NK-92 treated with Interleukin-12 subunit alpha and Interleukin-12 subunit beta, amount 100 ng/mL, for 24 hours (cell line): ENCODE data around the gene COMTD1.

Experiments
- DNase-seq: peaks from one replicate; lab custom pipeline; 2025; lab: John Stamatoyannopoulos, UW

COMTD1 gene

GRCh38 chr10:75245354-75246250, 9.8 kb upstream of the COMTD1 start:
- DNase-seq = no peak

GRCh38 chr10:75244487-75245353, 9.0 kb upstream of the COMTD1 start:
- no peak for DNase-seq

DNA sequence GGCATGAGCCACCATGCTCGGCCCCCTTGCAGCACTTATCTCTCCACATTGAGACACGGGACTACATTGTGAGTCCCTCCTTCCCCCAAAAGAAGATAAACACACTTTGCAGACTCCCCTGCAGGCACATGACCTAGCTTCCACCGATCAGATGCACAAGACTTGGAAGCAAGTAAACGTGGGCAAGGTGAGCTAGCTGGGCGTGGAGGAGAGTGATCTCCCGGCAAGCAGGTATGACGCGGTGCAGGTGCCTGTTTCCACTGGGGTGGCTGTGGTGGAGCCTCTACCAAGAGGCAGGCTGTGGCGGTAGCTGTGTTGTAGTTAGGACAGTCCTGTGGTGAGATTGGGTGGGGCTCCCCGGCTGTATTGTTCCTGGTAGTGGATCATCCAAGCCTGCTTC, 7.7 kb upstream of the COMTD1 start:
- DNase-seq = no peak

DNA sequence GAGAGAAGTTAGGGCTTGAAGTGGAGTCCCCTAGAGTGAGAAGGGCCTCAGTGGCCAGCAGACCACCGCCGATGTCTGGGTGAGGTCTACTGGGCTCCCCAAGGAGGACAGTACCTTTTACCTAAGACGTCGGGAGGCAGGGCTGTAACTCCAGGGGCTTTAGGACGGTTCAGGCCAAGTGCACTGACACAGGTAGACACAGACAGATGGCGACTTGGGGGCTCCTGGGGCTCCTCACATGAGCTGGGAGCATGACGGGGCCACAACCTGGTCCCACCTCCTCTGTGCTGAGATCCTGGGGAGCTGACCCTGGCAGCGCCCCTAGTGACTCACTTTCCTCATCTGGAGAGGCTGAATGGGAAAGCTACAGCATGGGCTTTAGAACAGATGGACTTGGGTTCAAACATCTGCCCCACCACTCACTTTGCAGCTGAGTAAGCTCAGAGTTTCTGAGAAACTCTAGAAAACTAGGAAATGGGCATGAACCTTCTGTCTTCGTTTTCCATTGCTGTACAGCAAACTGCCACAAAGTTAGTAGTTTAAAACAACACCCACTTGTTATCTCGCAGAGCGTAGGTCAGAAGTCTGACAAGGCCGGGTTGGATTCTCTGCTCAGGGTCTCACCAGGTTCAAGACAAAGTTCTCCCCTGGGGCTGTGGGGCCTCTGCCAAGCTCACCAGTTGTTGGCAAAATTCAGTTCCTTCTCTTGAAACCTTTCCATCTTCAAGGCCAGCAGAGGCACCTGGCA, 4.7 kb upstream of the COMTD1 start:
- no peak for DNase-seq

GRCh38 chr10:75239096-75239790, 3.5 kb upstream of the COMTD1 start:
- DNase-seq = no peak

DNA sequence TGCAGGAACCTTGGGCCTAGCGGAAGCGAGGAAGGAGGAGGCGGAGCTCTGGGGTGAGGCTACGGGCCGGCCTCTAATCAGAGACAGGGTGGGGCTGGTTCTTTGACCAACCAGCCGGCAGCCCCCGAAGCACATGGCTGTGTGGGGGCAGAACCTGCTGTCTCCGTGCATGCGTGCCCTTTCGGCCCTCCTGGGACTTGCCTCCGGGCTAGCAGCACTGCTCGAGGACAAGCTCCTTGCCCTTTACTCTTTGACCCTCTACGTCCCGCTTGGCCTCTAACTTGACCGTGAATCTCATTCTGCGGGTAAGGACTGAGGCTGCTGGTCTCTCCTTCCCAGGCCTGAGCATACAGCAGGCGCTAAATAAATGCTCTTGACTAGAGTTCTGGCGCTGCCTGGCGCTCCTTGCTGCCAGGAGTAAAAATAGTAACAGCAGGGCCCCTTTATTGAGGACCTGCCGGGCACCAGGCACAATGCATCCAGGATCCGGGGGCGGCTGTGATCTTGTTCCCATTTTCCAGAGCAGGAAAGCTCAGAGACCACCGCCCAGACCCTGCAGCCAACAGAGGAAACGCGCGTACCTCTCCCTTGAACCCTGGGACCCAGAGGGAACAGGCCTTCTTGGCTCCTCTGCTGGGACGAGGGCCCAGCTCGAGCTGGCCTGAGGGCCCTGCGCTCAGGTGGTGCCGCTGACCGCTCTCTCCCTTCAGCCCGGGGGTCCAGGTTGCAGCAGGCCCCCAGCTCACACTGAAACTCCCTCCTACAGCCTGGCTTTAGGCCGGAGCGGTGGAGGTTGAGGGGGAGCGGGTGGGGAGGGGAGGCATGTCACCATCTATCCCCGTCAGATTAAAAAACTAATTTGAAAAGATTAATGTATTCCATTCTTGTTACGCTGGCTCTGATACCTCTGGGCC, 2.7 kb upstream of the COMTD1 start:
- DNase-seq = no peak

DNA sequence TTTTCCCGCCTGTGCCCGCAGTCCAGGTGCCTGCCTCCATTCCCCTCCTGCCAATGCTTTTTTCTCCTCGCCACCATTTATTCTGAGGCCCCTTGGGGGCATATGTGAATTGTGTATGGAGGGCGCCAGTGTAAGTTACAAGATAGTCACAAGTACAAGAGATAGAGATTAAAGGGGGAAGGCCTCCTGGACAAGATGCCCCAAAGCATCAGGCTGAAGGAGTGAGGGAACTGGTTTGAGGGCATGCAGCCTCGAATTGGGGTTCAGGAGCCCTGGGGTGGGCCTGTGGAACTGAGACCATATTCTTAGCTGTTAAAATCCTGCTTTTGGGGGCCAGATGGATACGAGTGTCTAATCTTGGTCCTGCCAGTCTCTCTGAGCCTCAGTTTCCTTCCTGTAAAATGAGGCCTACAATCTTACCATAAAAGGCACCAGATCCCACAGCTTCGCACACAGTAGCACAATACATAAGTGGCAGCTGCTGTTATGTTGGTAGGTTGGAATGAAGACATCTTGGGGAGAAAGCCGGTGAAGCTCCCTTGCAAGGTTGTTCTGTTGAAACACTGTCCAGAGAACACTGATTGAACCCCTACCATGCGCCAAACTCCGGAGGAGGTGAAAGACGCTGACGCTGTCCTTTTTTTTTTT, 545 bp upstream of the COMTD1 start:
- DNase-seq = no peak

DNA sequence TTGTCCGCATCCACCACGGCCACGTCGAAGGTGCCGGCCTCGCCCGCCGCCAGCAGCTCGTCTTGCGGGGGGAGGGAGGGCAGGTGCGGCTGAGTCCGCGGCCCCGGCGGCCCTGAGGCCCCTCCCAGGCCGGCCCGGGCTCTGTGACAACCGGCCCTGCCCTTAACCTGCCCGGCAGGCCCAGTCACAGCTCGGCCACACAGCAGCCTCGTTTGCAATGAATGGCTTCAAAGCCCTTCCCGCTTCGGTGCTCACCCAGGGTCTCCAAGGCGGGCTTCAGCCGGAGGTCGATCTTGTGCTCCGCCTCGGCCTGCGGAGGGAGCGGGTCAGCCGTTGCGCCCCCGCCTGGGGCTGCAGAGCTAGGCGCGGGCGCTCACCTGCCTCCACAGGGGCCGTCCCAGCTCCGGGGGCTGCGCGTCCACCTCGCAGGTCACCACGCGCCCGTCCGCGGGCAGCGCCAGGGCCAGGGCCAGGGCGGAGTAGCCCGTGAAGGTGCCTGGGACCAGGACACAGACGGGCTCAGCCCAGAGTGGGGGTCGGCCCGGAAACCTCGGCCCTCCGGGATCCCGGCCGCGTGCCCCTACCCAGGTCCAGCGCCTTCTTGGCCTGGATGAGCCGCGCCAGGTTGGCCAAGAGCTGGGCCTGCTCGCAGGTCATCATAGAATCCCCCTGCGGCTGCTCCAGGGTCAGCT, 928 bp downstream of the COMTD1 start:
- DNase-seq = no peak

GRCh38 chr10:75234017-75234682, 1.6 kb downstream of the COMTD1 start:
- peak; percentile 84 for DNase-seq

DNA sequence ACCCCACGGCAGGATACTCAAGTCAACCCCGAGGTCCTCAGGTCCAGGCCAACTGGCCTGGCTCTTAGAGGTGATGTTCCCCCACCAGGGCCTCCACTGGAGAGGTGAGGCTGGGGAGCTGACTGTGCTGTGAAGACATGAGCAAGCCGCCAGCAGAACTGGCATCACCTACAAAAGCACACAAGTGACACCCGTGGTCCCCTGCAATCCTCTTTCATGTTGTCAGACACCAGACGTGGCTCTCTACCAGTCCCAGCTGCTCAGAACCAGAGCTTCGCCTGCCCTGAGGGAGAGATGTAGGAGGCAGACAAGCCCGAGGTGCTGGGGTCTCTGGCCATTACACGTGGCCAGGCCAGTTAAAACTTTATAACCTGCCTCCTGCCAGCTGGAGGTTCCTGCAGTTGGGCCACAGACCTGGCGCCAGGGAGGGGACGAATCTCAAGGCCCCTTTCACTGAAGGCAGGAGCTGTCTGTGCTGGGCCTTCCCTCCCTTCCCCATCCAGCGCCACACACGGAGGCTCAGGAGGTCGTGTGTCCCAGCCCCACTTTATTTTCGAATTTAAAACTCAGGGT, 2.2 kb downstream of the COMTD1 start:
- no peak for DNase-seq

GRCh38 chr10:75231672-75232581, 3.8 kb downstream of the COMTD1 start:
- DNase-seq = no peak

DNA sequence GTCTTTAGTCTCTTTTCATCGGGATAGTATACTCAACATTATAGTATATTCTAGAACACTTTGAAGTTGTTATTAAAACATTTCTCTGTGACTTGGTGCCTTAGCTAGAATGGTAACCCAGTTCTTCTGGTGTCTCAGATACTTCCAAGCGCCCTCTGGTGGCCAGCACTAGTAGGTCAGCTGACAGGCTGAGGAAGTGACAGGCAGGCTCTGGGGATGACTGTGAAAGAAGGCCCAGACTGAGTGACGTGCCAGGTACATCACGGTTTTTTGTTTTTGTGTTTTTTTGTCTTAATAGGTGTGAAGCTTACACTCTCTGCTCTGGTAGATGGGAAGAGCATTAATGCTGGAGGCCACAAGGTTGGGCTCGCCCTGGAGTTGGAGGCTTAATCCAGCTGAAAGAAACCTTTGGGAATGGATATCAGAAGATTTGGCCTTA, 5.1 kb downstream of the COMTD1 start:
- DNase-seq = peak; percentile 75

DNA sequence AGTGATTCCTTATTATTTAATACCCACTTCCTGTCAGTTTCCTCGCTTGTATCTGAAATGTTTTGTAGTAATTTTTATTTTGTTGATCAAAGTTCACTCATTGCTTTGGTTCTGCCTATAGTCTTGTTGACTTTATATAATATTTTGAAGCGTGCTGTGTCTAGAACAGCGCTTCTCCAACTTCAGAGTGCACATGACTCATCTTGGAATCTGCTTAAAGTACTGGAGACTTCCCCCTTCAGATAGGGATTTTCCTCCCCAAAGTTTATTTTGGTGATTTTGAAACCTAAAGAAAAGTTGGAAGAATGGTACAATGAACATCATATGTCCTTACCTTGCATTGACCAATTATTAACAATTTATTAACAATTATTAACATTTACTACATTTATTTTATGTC, 5.8 kb downstream of the COMTD1 start:
- no peak for DNase-seq

- no peak for DNase-seq
Observed at GRCh38 chr10:75228834-75229233, 6.9 kb downstream of the COMTD1 start.

DNA sequence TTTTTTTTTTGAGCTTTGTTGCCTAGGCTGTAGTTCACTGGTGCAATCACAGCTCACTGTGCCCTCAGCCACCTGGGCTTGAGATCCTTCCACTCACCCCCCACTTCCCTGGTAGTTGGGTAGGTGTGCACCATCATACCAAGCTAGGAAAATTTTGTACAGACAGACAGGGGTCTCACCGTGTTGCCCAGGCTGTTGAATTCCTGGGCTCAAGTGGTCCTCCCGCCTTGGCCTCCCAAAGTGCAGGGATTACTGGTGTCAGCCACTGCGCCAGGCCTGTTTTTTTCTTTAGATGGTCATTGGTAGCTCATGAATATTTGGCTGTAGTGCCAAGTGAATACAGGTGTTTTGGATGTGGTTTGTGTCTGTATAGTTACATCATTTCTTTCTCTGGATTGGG, 7.5 kb downstream of the COMTD1 start:
- no peak for DNase-seq

- DNase-seq = no peak
Observed at GRCh38 chr10:75226656-75227055, 9.1 kb downstream of the COMTD1 start.

- no peak for DNase-seq
Observed at GRCh38 chr10:75226095-75226494, 9.7 kb downstream of the COMTD1 start.
